PC-9 (cell line): ENCODE results near the gene KRTAP21-3.

Experiments used
- CTCF ChIP-seq: fragments of 200-600 bp; sonication (generic); conservative IDR thresholded peaks from 2 replicates; pipeline ENCODE4 v1.6.1; 2017; ENCODE audit warnings: mixed run types, antibody characterized with exemption, mild to moderate bottlenecking, moderate library complexity
- EZH2 ChIP-seq: fragments of 200-600 bp; sonication (generic); IDR thresholded peaks from 2 replicates; pipeline ENCODE4 v1.8.0; 2017; ENCODE audit warnings: antibody characterized with exemption, low read depth

DNA sequence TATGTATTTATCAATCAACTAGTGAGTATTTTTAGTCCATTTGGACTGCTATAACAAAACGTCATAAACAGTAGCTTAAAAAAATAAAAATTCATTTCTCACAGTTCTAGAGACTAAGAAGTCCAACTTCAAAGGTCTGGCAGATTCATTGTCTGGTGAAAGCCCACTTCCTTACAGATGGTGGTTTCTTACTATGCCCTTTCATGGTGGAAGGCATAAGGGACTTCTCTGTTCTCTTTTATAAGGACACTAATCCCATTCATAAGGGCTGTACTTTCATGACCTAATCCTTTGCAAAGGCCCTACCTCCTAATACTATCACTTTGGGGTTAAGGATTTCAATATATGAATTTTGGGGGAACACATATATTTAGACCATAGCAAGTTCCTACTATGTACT lies 38.0 kb downstream of the KRTAP21-3 start:
- TF ChIP-seq CTCF: no peak
- TF ChIP-seq EZH2: no peak
